HG03457 (cell line): ENCODE results near the gene ELMO1.

Source experiments
- ATAC-seq: cut with Tn5 transposase; IDR thresholded peaks from one replicate; pipeline ENCODE4 v1.9.1; 2021; ENCODE audit warnings: moderate number of reproducible peaks; ENCODE audit not compliant: unreplicated experiment

Gene ELMO1

GRCh38 chr7:37475646-37476045 is 27.0 kb upstream of the ELMO1 start:
- ATAC-seq, result no peak

- no peak for ATAC-seq
Observed at GRCh38 chr7:37471619-37472018, 23.0 kb upstream of the ELMO1 start.

- no peak for ATAC-seq
Observed at GRCh38 chr7:37467002-37467401, 18.3 kb upstream of the ELMO1 start.

GRCh38 chr7:37462138-37462537 is 13.5 kb upstream of the ELMO1 start:
- no peak for ATAC-seq

- no peak for ATAC-seq
Observed at GRCh38 chr7:37455081-37455480, 6.4 kb upstream of the ELMO1 start.

- no peak for ATAC-seq
Observed at GRCh38 chr7:37452346-37452745, 3.7 kb upstream of the ELMO1 start.

- no peak for ATAC-seq
Observed at GRCh38 chr7:37450035-37450434, 1.4 kb upstream of the ELMO1 start.

- no peak for ATAC-seq
Observed at GRCh38 chr7:37449621-37450020, 957 bp upstream of the ELMO1 start.

- peak; percentile 3 for ATAC-seq
Observed at GRCh38 chr7:37448011-37448635, 541 bp downstream of the ELMO1 start.

- ATAC-seq, result no peak
Observed at GRCh38 chr7:37446371-37446770, 2.3 kb downstream of the ELMO1 start.

GRCh38 chr7:37445790-37446189 is 2.9 kb downstream of the ELMO1 start:
- ATAC-seq, result no peak

GRCh38 chr7:37445064-37445723 is 3.5 kb downstream of the ELMO1 start:
- ATAC-seq, result no peak

GRCh38 chr7:37443627-37444026 is 5.0 kb downstream of the ELMO1 start:
- ATAC-seq, result no peak

GRCh38 chr7:37442268-37442667 is 6.4 kb downstream of the ELMO1 start:
- ATAC-seq, result no peak

- no peak for ATAC-seq
Observed at GRCh38 chr7:37441816-37442215, 6.8 kb downstream of the ELMO1 start.

- no peak for ATAC-seq
Observed at GRCh38 chr7:37441386-37441760, 7.3 kb downstream of the ELMO1 start.

GRCh38 chr7:37440738-37441385 is 7.8 kb downstream of the ELMO1 start:
- ATAC-seq, result no peak

GRCh38 chr7:37439653-37440026 is 9.0 kb downstream of the ELMO1 start:
- ATAC-seq, result no peak

- ATAC-seq, result no peak
Observed at GRCh38 chr7:37438906-37439652, 9.6 kb downstream of the ELMO1 start.

- no peak for ATAC-seq
Observed at GRCh38 chr7:37435156-37435855, 13.4 kb downstream of the ELMO1 start.

GRCh38 chr7:37434529-37434928 is 14.1 kb downstream of the ELMO1 start:
- no peak for ATAC-seq
